HCT116 (cell line): ENCODE measurements around the gene GRIN1.

Experiments
- CTCF ChIP-seq, 3 experiments: fragments of 200-600 bp in 1 of 3; sonication (generic) in 1 of 3; IDR thresholded peaks in 2 of 3; conservative IDR thresholded peaks in 1 of 3; 2 replicates each; pipeline ENCODE4 v1.5.1; 2012 to 2017; ENCODE audit warnings: low read depth in 2 of 3, low read length in 2 of 3, antibody characterized with exemption in 1 of 3, borderline replicate concordance in 1 of 3, control low read depth in 1 of 3, mild to moderate bottlenecking in 1 of 3, mixed read lengths in 1 of 3, mixed run types in 1 of 3, moderate library complexity in 1 of 3; ENCODE audit not compliant: insufficient read depth in 1 of 3
- ELF1 ChIP-seq: IDR thresholded peaks from 2 replicates; pipeline ENCODE4 v1.6.1; 2012; ENCODE audit warnings: low read depth, borderline replicate concordance
- EZH2 ChIP-seq: fragments of 200-600 bp; sonication (generic); IDR thresholded peaks from 2 replicates; pipeline ENCODE4 v1.6.1; 2017; ENCODE audit warnings: antibody characterized with exemption, mixed run types
- FOSL1 ChIP-seq: IDR thresholded peaks from 2 replicates; pipeline ENCODE4 v1.6.1; 2012; ENCODE audit warnings: low read depth
- JUND ChIP-seq: IDR thresholded peaks from 2 replicates; pipeline ENCODE4 v1.6.1; 2012
- POLR2A ChIP-seq: IDR thresholded peaks from 2 replicates; pipeline ENCODE4 v1.7.0; 2011; ENCODE audit warnings: borderline replicate concordance; ENCODE audit not compliant: insufficient read depth, insufficient read length; ENCODE audit errors: extremely low read depth
- POLR2AphosphoS5 ChIP-seq: IDR thresholded peaks from 2 replicates; pipeline ENCODE4 v1.6.1; 2011; ENCODE audit warnings: mild to moderate bottlenecking, low read depth, low read length, moderate library complexity
- YY1 ChIP-seq: IDR thresholded peaks from 2 replicates; pipeline ENCODE4 v1.6.1; 2011; ENCODE audit warnings: low read length, low read depth, moderate library complexity, mild to moderate bottlenecking; ENCODE audit not compliant: insufficient replicate concordance; ENCODE audit errors: extremely low read depth

GRCh38 chr9:137168573-137168903 is 29.6 kb downstream of the GRIN1 start:
- TF ChIP-seq CTCF (IDR thresholded peaks at IDR 0.05 in 2 of 3, conservative IDR thresholded peaks at IDR 0.05 in 1 of 3; ENCODE audit: borderline replicate concordance in 1 of 3, insufficient read depth in 1 of 3, low read depth in 2 of 3, low read length in 2 of 3) (no peak), FOSL1 (no peak), YY1 (no peak), POLR2AphosphoS5 (peak; percentile 11; the same call in 1 of the 2 replicates), JUND (no peak), EZH2 (no peak), ELF1 (no peak), POLR2A (no peak)
